GM18870 (cell line): ENCODE measurements around the gene RPLP2.

Experiments
- ATAC-seq: cut with Tn5 transposase; IDR thresholded peaks from one replicate; pipeline ENCODE4 v1.9.1; 2021; ENCODE audit warnings: moderate library complexity; ENCODE audit not compliant: unreplicated experiment

The RPLP2 gene

DNA sequence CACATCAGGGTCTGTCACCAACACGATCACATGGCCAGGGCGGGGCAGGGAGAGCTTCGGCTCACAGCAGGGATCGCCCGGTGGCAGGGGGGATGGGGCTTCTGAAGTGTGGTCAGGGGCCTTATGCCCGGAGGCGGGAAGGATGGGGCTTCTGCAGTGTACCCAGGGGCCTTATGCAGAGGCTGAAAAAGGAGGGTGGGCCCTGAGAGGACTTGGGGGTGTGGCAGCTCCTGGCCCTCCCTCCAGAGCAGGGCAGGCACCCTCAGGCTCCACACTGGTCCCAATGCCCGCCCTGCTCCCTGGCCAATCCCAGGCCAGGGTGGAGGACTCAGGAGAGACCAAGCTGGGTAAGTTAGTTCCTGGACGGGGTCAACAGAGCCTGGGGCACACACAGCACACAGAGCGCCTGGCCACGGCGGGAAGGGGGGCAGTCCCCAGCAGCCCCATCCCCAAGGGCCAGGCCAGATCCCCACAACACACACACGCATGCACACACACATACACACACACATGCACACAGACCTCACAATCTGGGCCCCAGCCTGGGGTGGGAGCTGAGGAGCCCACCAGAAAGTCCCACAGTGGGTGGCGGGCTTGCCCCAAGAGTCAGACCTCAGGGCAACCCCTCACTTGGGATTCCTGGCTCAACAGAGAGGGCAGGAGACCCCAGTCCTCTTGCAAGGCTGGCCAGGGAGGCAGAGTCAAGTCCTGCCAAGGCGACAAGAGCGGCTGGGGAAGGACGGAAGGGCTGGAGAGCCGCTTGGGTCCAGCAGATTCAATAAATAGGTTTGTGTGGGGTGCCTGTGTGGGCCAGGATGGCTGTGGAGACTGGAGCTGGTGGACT, 18.8 kb upstream of the RPLP2 start:
- no peak for ATAC-seq

- no peak for ATAC-seq
Observed at GRCh38 chr11:791658-792534, 17.9 kb upstream of the RPLP2 start.

DNA sequence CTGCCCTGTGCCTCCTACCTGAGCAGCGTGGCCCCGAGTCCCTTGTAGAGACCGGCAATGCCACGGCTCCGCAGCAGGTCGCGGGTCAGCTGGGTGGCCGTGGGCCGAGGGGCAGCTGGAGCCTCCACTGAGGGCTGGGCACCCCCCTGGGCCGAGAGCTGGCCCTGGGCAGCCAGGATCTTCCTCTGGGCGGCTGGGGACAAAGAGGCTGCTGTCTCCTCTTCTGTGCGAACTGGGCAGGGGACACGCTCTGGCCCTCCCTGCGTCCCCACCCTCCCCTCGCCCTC, 17.3 kb upstream of the RPLP2 start:
- ATAC-seq: no peak

DNA sequence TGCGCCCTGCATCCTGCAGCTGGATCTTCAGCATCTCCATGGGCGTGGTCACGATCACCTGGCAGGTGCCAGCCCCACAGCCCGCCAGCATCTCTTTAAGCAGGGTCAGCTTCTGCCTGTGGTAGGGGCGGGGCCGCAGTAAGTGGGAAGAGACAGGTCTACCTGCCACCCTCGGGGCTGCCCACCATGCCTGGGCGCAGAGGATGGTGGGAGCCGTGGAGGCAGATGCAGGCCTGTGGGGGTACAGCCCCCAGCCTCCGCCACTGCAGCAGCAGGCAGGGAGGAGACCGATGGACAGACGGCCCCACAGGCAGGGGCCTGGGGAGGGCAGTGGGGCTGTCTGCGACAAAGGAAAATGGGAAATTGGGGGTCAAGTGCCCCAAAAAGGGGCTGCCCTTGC, 16.9 kb upstream of the RPLP2 start:
- no peak for ATAC-seq

GRCh38 chr11:793556-793955, 16.2 kb upstream of the RPLP2 start:
- ATAC-seq: no peak

- ATAC-seq: no peak
Observed at GRCh38 chr11:794013-794765, 15.6 kb upstream of the RPLP2 start.

- no peak for ATAC-seq
Observed at GRCh38 chr11:794766-795633, 14.8 kb upstream of the RPLP2 start.

DNA sequence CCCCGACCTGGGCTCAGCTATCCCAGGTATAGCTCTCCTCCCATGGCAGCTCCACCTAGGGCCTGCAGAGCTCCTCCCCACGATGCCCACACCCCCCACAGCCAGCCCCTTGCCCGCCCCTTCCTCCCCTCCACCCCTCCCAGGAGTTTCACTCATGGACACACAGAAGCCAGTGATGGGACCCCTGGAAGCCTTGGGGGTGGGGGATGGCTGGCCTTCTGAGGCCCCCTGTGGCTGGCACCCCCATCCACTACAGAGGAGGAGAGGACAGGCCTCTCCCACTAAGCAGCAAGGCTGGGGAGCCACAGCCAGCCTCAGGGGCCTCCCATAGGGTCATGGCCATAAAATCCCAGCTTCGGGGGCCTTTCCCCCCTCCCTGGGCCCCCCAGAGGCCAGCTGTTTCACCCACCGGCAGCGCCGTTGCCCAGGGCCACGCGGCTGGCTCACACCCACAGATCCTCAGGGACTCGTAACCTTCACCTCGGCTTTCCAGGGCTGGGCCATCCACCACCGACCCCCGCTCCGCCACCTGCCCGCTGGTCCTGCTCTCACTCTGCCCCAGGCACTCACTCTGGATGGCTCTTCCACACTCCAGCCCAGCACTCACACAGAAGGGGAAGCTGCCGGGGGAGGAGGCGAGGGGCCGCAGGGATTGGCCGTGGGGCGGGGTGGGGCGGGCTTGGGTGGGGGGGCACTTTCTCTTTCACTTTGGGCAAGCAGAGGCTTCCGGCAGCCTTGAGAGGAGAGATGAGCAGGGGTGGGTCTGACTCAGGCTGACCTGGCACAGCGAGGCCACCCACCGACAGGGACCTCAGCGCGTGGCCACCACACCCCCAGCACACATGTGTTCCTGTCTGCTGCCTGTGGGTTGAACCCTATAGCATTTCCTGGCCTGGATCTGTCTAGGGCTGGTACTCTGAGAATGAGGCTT, 13.9 kb upstream of the RPLP2 start:
- ATAC-seq: no peak

DNA sequence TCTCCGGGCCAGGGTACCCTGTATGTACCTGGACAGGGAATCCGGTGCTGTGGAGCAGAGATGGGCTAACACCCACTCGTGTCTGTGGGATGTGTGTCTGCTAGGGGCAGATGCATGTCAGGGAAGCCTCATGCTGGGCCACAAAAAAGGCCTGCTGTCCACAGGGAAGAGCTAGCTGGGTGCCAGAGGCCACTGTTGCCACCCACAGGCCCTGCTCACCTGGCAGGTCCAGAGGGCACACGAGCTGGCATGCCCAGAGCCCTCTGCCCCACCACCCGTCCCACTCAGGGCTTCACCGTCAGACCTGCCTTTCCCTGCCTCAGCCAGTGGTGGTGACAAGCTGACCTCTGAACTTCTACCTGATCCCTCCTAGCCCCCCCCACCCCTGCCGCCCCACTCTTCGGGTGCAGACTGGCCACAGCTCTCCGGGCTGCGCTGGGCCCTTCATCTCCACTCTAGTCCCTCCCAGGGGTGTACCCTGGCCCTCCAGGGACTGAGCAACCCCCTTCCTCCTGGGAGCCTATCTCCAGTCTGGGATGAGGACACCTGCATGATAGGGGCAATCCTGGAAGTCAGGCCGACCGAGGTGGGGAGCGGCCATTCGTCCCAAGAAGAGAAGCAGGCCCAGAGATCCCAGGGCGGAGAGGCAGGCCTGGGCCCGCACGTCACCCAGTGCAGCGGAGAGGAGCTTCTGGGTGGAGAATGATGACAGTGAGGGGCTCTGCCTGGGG, 13.0 kb upstream of the RPLP2 start:
- ATAC-seq: no peak

DNA sequence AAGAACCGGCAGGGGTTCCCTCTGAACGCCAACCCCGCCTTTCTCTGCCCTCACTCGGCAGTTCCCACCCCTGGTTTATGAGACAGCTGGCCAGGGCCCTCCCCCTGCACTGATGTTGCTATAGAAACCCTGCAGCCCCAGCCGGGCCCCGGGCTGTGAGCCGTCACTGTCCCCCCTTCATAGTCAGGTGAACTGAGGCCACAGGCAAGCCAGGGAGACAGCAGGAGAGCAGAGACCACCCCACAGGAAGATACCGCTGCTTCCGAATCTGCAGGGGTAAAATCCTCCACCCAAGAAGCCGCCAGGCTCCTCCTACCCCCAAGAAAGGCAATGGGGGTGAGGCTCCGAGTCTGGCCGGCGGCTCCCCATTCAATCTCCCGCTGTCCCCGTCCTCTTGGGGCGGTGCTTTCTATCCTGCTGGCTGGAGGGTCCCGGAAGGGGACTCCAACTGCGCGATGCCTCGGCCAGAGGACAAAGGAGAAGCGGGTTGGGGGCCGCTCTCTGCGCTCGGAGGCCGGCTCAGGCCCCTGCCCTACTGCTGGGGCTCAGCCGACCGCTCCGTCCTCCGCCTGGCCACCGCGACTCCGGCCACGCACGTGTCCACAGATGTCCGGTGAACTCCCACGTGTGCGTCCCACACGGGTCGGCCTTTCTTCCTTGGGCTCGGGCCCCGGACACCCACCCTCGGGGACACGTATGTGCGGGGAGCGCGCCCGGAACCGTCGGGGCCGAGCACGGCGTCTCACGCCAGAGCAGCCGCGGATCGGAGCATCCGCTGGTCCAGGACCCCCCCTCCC, 12.3 kb upstream of the RPLP2 start:
- peak; percentile 44 for ATAC-seq

- no peak for ATAC-seq
Observed at GRCh38 chr11:798093-798713, 11.6 kb upstream of the RPLP2 start, which contains the start of gene SLC25A22. Gene SLC25A22, minus strand, starts transcription at chr11:798281. Its CDS starts 3,275 bp downstream, at chr11:795006.

GRCh38 chr11:799641-800316, 10.0 kb upstream of the RPLP2 start:
- no peak for ATAC-seq

DNA sequence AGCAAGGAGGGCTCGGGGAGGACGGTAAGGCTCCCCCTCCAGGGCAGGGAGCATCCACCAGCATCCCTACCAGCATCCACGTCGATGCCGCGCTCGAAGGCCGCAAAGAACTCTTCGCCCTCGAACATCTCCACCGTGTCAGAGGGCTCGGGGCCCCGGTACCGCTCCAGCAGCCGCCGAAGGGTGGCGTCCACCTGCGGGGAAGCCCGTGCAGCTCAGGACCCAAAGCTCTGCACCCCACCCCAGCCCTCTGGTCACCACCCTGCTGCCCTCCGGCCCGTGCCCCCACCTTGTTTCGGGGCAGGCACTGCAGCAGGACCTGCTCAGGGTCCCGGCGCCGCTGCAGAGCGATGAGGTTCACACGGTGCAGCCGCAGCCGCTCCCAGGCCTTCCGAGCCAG, 9.3 kb upstream of the RPLP2 start:
- ATAC-seq: no peak

GRCh38 chr11:801097-801780, 8.5 kb upstream of the RPLP2 start:
- ATAC-seq: no peak

DNA sequence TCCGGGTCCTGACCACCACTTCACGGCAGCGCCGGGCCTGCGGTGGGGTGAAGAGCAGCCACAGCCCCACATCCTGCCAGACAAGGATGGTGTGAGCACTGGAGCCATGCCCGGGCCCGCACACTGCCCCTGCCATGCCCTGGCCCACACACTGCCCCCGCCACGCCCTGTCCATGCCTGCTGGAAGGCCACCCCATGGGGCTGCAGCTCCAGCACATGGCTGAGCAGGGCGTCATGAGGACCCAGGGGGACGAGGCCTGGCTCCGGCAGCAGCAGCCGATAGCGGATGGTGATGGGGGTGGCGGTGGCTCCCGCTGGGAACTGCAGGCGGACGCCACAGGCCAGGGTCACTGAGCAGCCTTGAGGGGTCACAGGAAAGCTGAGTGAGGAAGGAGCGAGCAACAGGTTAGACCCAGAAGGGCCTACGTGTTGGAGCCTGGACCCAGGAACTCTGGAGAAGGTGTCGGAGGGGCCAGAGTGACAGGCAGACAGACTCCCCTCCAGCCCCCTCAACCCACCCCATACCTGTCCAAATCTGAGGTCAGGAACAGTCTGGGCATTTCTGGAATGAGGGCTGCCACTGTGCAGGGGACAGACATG, 7.6 kb upstream of the RPLP2 start:
- ATAC-seq: no peak
